HG03354 (cell line): ENCODE results near the gene TEX54.

Source experiments
- ATAC-seq: cut with Tn5 transposase; IDR thresholded peaks from one replicate; pipeline ENCODE4 v1.9.1; 2021; ENCODE audit warnings: mild to moderate bottlenecking; ENCODE audit not compliant: unreplicated experiment, poor library complexity, severe bottlenecking

TEX54 gene

DNA sequence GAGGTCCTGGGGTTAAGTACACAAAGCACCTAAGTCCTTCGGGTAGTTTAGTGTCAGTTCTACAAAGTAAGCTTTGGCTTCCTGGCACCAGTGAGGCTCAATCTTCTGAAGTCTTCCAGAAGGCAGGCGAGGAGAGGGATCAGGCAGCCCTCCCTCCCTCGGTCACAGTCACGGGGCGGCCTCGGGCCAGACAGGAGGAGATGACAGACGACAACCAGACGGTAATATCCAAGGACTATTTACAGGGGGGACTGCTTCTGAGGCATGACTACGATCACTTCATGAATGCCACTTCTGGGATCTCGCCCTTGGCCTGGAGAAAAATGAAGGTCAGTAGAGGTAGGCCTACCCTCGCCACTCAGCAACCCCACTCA is 40.5 kb downstream of the TEX54 start:
- no peak for ATAC-seq

DNA sequence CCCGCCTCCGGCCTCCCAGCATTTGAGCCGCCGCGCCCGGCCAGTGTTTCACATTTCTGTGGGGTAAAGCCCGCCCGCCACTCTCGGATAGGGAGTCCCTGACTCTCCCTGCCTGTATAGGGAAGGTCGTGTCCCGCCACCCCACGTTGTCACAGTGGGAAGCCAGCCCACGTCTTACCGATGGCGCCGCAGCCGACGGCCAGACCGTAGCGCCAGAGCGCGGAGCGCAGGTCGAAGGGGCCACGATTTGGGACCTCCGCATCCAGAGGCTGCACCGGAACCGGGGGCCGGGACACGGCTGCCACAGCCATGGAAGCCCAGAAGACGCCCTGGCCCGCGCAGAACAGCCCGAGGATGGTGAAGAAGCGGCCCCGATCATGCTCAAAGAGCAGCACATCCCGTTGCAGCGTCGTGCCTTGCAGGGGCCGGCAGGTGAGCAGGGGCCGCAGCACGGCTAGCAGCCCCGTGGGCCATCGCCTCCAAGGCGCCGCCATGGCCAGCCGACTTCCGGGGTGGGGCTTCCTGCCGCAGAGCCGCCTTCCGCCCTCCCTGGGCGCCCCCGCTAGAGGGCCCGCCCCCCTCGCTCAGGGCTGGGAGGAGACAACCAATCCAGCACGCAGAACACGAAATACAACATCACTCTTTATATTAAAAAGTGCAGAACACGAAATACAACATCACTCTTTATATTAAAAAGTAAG is 41.0 kb downstream of the TEX54 start, which contains the start of gene TMEM223:
Gene TMEM223, minus strand, starts transcription at position 506 of the 701 bp plus-strand sequence. Its CDS starts 12 bp downstream, at position 494.
- ATAC-seq: peak; percentile 76

DNA sequence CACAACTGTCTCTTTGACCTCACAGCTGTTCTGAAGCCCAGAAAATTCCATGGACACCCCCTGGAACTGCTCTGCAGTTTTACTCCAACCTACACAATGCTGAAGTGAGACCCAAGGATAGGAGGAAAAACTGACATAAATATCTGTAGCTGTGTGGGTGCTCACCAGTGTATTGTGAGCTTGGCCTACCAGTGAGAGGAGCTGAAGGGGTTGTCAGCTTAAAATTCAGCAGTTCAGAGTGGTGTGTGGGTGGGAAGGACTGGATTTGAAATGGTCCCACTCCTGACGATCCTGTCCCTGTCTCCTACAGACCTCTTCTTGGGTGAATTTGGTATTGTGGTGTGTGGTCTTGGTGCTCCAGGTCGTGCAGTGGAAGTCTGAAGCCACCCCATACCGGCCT is 43.1 kb downstream of the TEX54 start:
- no peak for ATAC-seq

DNA sequence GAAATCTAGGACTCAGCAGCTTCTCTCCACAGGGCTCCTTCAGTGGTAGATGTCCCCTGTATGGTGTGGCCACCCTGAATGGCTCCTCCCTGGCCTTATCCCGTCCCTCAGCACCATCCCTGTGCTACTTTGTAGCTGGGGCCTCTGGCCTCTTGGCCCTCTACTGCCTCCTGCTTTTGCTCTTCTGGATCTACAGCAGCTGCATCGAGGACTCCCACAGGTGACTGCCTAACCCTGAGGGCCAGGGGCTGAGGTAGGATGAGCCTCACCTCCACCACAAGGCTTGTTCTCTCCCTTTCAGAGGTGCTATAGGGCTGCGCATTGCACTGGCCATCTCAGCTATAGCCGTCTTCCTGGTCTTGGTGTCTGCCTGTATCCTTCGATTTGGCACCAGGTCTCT is 43.6 kb downstream of the TEX54 start:
- ATAC-seq: no peak

DNA sequence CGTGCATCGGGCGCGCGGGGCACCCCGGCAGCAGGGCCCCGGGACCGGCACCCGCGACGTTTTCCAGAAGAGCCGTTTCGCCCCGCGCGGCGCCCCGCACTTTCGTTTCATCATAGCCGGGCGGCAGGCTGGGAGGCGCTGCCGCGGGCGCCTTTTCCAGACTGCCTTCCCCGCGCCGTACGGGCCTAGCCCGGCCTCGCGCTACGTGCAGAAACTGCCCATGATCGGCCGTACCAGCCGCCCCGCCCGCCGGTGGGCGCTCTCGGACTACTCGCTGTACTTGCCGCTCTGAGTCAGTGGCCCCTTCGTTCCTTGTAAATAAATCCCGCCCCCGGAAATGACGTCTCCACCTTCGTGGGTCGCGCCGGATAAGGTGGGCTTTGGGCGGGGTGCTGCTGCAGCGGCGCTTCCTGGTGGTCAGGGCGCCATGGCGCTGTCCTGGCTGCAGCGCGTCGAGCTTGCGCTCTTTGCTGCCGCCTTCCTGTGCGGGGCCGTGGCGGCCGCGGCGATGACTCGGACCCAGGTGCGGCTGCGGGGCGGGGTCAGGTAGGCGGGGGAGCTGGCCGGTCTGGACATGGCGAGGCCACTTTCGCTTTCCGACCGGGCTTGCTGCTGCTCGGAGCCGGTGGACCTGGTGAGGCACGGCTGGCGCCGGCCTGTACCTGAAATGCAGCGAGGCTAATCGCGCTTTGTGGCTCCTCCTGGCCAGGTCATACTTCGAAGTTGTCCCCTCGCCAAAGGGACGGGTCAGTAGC is 45.5 kb downstream of the TEX54 start, which contains the start of gene TMEM179B:
Gene TMEM179B, plus strand, starts transcription at position 398 of the 755 bp plus-strand sequence. Its CDS starts 30 bp downstream, at position 428.
- peak; percentile 73 for ATAC-seq

DNA sequence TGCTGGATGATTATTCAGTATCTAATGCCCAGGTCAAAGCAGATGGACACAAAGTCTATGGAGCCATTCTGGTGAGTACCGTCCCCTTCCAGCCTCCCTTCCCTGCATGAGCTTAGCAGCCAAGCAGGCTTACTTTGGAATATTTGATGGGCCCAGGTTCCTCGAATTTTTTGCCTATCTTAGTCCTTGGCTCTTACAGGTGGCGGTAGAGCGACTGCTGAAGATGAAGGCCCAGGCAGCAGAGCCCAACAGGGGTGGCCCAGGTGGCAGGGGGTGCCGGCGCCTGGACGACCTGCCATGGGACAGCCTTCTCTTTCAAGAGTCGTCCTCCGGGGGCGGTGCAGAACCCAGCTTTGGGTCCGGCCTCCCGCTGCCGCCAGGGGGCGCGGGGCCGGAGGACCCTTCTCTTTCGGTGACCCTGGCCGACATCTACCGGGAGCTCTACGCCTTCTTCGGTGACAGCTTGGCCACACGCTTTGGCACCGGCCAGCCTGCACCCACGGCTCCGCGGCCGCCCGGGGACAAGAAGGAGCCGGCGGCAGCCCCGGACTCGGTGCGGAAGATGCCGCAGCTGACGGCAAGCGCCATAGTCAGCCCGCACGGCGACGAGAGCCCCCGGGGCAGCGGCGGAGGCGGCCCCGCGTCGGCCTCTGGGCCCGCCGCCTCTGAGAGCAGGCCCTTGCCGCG is 46.2 kb downstream of the TEX54 start:
- peak; percentile 77 for ATAC-seq

DNA sequence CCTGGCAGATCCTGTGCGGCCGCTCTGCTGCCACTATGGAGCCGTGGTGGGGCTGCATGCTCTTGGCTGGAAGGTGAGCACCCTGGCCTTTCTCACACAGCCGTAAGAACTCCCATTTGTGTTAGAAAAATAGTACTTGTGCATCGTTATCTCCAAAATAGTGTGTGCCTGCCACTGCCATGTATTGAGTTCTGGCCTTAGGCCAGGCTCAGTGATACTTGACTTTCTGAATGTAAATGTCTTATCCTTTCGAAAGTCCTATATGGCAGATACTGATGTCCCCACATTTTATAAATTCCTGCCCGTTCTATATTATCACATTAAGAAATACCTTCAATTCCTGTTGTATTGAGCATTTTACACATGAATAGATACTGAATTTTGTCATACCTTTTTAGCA is 49.9 kb downstream of the TEX54 start:
- ATAC-seq: no peak
